ENCODE results near the gene GLIS1. TPM values are rescaled to one million over a fixed set of nuclear protein-coding genes. Genes with fewer than 3 reads are reported as not detected.

Gene GLIS1
- total and polyA plus RNA-seq, 9 donors: 0.12 to 2.9 (median 0.48) TPM; not detected in 1

- Histone ChIP-seq H3K4me3 (no peak overlapping the region), H3K4me1 (ENCODE audit: insufficient read depth) (no peaks in the 10 kb centered on the region), H3K9me3 (no peaks in the 10 kb centered on the region), H3K27me3 (no peaks in the 10 kb centered on the region), H3K27ac (no peak overlapping the region), H3K36me3 (no peaks in the 10 kb centered on the region)
- WGBS, 3 donors: 89 to 98% (median 96%) methylated on average over 3 of the region's 3 CpGs
- intact Hi-C loops (cut with DNase I): no loop called here
- TF ChIP-seq CTCF (IDR thresholded peaks at IDR 0.05): no peak
- no peak for TF ChIP-seq EP300 (IDR thresholded peaks at IDR 0.05)
- no peak for TF ChIP-seq POLR2A (IDR thresholded peaks at IDR 0.05)
- DNase-seq: peak in 1 of 5 donors; percentile 11
Observed at GRCh38 chr1:53567851-53568250, 171.1 kb downstream of the GLIS1 start.

GRCh38 chr1:53567450-53567849, 171.5 kb downstream of the GLIS1 start:
- no peaks in the 10 kb centered on the region for H3K36me3 ChIP-seq
- no peak for TF ChIP-seq CTCF (IDR thresholded peaks at IDR 0.05)
- TF ChIP-seq EP300 (IDR thresholded peaks at IDR 0.05): no peak
- no peak for TF ChIP-seq POLR2A (IDR thresholded peaks at IDR 0.05)
- WGBS, 3 donors: 66 to 76% (median 71%) methylated on average over 3 of the region's 3 CpGs
- no peaks in the 10 kb centered on the region for H3K4me1 ChIP-seq (ENCODE audit: insufficient read depth)
- H3K27me3 ChIP-seq: no peaks in the 10 kb centered on the region
- H3K9me3 ChIP-seq: no peaks in the 10 kb centered on the region
- intact Hi-C loops (cut with DNase I): no loop called here
- no peak overlapping the region for H3K27ac ChIP-seq
- no peak overlapping the region for H3K4me3 ChIP-seq
- peak in 1 of 5 donors; percentile 8 for DNase-seq

- Histone ChIP-seq H3K27me3 (no peaks in the 10 kb centered on the region), H3K9me3 (no peaks in the 10 kb centered on the region), H3K4me1 (ENCODE audit: insufficient read depth) (no peaks in the 10 kb centered on the region), H3K27ac (no peak overlapping the region), H3K4me3 (no peak overlapping the region), H3K36me3 (no peaks in the 10 kb centered on the region)
- TF ChIP-seq EP300 (IDR thresholded peaks at IDR 0.05): no peak
- 52 to 72% (median 71%) methylated on average over 4 of the region's 4 CpGs for WGBS, 3 donors
- DNase-seq: no peak
- intact Hi-C loops (cut with DNase I): no loop called here
Observed at GRCh38 chr1:53563611-53564010, 175.4 kb downstream of the GLIS1 start.

GRCh38 chr1:53562981-53563379, 176.0 kb downstream of the GLIS1 start:
- no peak overlapping the region for H3K27ac ChIP-seq
- WGBS, 3 donors: 70 to 79% (median 77%) methylated on average over 3 of the region's 3 CpGs
- no peaks in the 10 kb centered on the region for H3K27me3 ChIP-seq
- DNase-seq: no peak
- intact Hi-C loops (cut with DNase I): no loop called here
- no peak overlapping the region for H3K4me3 ChIP-seq
- TF ChIP-seq POLR2A (IDR thresholded peaks at IDR 0.05): no peak
- no peak for TF ChIP-seq EP300 (IDR thresholded peaks at IDR 0.05)
- no peak for TF ChIP-seq CTCF (IDR thresholded peaks at IDR 0.05)
- H3K36me3 ChIP-seq: no peaks in the 10 kb centered on the region
- no peaks in the 10 kb centered on the region for H3K4me1 ChIP-seq (ENCODE audit: insufficient read depth)
- H3K9me3 ChIP-seq: no peaks in the 10 kb centered on the region

- no peak for TF ChIP-seq POLR2A (IDR thresholded peaks at IDR 0.05)
- TF ChIP-seq CTCF (IDR thresholded peaks at IDR 0.05): no peak
- no peak for TF ChIP-seq EP300 (IDR thresholded peaks at IDR 0.05)
- Histone ChIP-seq H3K27ac (no peak overlapping the region), H3K4me3 (no peak overlapping the region), H3K9me3 (no peaks in the 10 kb centered on the region), H3K36me3 (no peaks in the 10 kb centered on the region), H3K4me1 (ENCODE audit: insufficient read depth) (no peaks in the 10 kb centered on the region), H3K27me3 (no peaks in the 10 kb centered on the region)
- DNase-seq: peak in 1 of 5 donors; percentile 4
- intact Hi-C loops (cut with DNase I): no loop called here
- WGBS, 3 donors: 76 to 80% (median 79%) methylated on average over 14 of the region's 14 CpGs
Observed at GRCh38 chr1:53562291-53562980, 176.5 kb downstream of the GLIS1 start.

Measured in ovary (tissue), 9 donors.